Smooth muscle cell of bladder (primary cell): ENCODE results near the gene PPP2R3C. TPM values are rescaled to one million over a fixed set of nuclear protein-coding genes. Genes with fewer than 3 reads are reported as not detected.

Source experiments
- total RNA-seq: library from RNA; depleted of rRNA; stranded (reverse); fragments of >200 nt; gene quantifications from 2 replicates; pipeline ENCODE4 v1.2.3, GENCODE V29; 2014

PPP2R3C gene
- total RNA-seq = 42.2 and 45.2 TPM in 2 replicates

DNA sequence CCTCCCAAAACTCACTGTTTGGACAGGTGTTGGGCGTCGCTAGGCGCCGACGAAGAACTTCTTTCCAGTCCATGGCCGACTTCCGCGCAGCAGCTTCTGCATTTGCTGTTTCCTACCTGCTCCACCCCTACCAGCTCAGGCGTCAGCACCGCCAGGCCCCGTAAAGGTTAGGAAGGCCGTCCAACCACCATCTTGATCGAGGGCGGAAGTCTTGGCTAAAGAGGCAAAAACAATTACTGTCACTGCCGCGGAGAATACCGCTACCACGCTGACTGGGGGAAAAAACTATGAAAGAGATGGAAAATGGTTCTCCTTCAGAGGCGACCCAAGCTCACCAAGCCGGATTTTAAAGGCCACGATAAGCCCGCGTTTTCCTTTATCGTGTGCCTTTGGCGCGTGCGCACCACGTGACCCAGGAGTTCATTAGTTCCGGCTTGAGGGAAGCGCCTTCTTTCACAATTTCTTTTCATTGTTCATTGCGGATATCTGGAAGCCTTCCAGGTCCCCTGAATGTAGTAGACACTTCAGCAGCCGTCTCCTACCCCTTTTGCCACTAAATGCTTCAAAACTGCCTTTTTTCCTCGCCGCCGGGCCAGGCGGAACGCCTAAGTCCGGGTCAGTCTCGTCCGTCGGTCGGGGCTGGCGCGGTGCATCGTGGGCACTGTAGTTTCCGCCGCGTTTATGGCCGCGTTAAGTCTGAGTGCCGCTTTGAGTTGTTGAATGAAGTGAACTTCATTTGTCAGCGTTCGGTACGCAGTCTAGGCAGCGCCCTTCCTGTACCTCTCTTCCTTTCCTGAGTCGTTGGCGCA, at the start of gene PPP2R3C, which contains the start of gene PRORP:
PPP2R3C (minus strand) TSS at position 104 of the 809 bp plus-strand sequence; CDS start at position 73, 31 bp downstream.
PRORP (plus strand) TSS at position 666 of the 809 bp plus-strand sequence. CDS start 694 bp downstream, outside the sequence.

GRCh38 chr14:35046048-35046750, 75.6 kb downstream of the PPP2R3C start, which contains the start of gene FAM177A1:
FAM177A1 (plus strand) TSS chr14:35046272; CDS start chr14:35046464, 192 bp downstream.

Other genes with a start within 250 kb of the PPP2R3C start
- 20.3 and 24.6 TPM in 2 replicates for gene BAZ1A, start 246.6 kb downstream of the PPP2R3C start, total RNA-seq
- gene SRP54, start 139.0 kb downstream of the PPP2R3C start, total RNA-seq = 80.9 and 82.2 TPM in 2 replicates
- 46.1 and 59.3 TPM in 2 replicates for gene FAM177A1, start 75.7 kb downstream of the PPP2R3C start, total RNA-seq
- gene PRORP, start 562 bp upstream of the PPP2R3C start, total RNA-seq = 12.7 and 13.4 TPM in 2 replicates
- gene PSMA6, start 170.4 kb upstream of the PPP2R3C start, total RNA-seq = 205 and 262 TPM in 2 replicates